ENCODE results near the gene CNTN4.

DNA sequence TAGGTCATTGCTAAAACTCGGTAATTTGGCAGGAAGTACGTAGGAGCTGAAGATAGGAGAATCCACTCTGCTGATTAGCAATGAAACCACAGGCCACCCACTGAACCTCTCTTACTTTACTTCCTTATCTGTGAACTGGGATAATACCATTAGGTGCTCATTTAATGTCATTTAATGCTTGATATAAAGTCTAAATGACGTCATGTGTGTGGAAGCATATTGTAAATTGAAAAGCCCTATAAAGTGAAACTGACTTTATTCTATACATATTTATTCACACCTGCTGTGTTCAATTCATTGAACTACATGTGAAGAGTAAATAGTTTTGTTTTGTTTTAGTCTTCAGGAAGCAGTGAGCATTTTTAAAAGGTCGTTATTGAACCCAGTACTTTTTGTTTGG, 137.5 kb downstream of the CNTN4 start:
- TF ChIP-seq, protein P1, sequence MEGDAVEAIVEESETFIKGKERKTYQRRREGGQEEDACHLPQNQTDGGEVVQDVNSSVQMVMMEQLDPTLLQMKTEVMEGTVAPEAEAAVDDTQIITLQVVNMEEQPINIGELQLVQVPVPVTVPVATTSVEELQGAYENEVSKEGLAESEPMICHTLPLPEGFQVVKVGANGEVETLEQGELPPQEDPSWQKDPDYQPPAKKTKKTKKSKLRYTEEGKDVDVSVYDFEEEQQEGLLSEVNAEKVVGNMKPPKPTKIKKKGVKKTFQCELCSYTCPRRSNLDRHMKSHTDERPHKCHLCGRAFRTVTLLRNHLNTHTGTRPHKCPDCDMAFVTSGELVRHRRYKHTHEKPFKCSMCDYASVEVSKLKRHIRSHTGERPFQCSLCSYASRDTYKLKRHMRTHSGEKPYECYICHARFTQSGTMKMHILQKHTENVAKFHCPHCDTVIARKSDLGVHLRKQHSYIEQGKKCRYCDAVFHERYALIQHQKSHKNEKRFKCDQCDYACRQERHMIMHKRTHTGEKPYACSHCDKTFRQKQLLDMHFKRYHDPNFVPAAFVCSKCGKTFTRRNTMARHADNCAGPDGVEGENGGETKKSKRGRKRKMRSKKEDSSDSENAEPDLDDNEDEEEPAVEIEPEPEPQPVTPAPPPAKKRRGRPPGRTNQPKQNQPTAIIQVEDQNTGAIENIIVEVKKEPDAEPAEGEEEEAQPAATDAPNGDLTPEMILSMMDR (conservative IDR thresholded peaks at IDR 0.05; ENCODE audit: low read depth in 2 of 2), result no peak
- TF ChIP-seq ETS1 (IDR thresholded peaks at IDR 0.05) (no peak), EZH2 (IDR thresholded peaks at IDR 0.05; ENCODE audit: low read depth, unreplicated experiment) (no peak), JUNB (IDR thresholded peaks at IDR 0.05; ENCODE audit: unreplicated experiment) (no peak), EZH2phosphoT487 (IDR thresholded peaks at IDR 0.05; ENCODE audit: unreplicated experiment) (no peak), POLR2AphosphoS5 (IDR thresholded peaks at IDR 0.05; ENCODE audit: low read depth) (no peak), ZNF114 (CRISPR knock-in tag; IDR thresholded peaks at IDR 0.05) (no peak)

All from GM23338 (cell line).